HCT116 (cell line): ENCODE results near the gene SCFD1. TPM values are rescaled to one million over a fixed set of nuclear protein-coding genes. Genes with fewer than 3 reads are reported as not detected.

Experiments
- ATAC-seq: fragments of 200-7000 bp; cut with Tn5 transposase; 2 replicates; pipeline ENCODE4 v1.9.1; 2020; ENCODE audit warnings: mild to moderate bottlenecking, moderate library complexity
- BruUV-seq: library from RNA; stranded (reverse); fragments of 400-500 nt; replicated peaks from 2 replicates; lab custom pipeline; 2021; lab: Mats Ljungman, UMichigan
- CTCF ChIA-PET: fragments of 300-600 bp; sonication (Branson Sonifier 250); formaldehyde crosslinking; loops from one replicate; lab custom pipeline; 2021; ENCODE audit warnings: antibody characterized with exemption; lab: Charles Lee
- POLR2A ChIA-PET: fragments of 300-600, 350-600 bp; sonication (Branson Sonifier 250); formaldehyde crosslinking; loops from one replicate; lab custom pipeline; 2021; ENCODE audit warnings: antibody characterized with exemption; lab: Charles Lee
- RAD21 ChIA-PET, 2 experiments: fragments of 300-600 bp; sonication (Branson Sonifier 250); formaldehyde crosslinking; loops; one replicate each; lab custom pipeline; 2023; ENCODE audit warnings: low total read pairs in 2 of 2; ENCODE audit not compliant: uncharacterized antibody in 2 of 2, unreplicated experiment in 2 of 2, low non-redundant PET in 1 of 2; lab: Charles Lee
- DNase-seq: peaks from one replicate; pipeline ENCODE4 v3.0.0-alpha.2; 2010; ENCODE audit warnings: low read depth, low spot score
- H2AFZ ChIP-seq: fragments of 200-600 bp; shearing (Covaris generic), sonication (generic); 2 replicates; pipeline ENCODE4 v1.6.1; 2017; ENCODE audit warnings: low read depth, mixed run types, mixed read lengths, antibody characterized with exemption, low read length; ENCODE audit not compliant: poor library complexity, severe bottlenecking
- H3K27ac ChIP-seq: 2 replicates; pipeline ENCODE4 v1.5.1; 2012; ENCODE audit warnings: low read depth, low read length
- H3K27me3 ChIP-seq: fragments of 200-600 bp; sonication (generic); 2 replicates; pipeline ENCODE4 v1.6.1; 2016; ENCODE audit warnings: mixed run types, low read length, mixed read lengths; ENCODE audit not compliant: insufficient read depth
- H3K36me3 ChIP-seq, 2 experiments: fragments of 200-500 bp in 1 of 2; fragments of 200-600 bp in 1 of 2; sonication (Bioruptor generic) in 1 of 2; sonication (generic) in 1 of 2; 2 replicates each; pipeline versions ENCODE4 v1.5.1 to v1.6.1; 2014 to 2016; ENCODE audit warnings: low read length in 2 of 2, inconsistent platforms in 1 of 2, mixed read lengths in 1 of 2, mixed run types in 1 of 2; ENCODE audit not compliant: insufficient read depth in 2 of 2, control insufficient read depth in 1 of 2
- H3K4me1 ChIP-seq, 2 experiments: fragments of 200-600 bp in 1 of 2; sonication (generic) in 1 of 2; 2 replicates each; pipeline versions ENCODE4 v1.5.1 to v1.6.1; 2012 to 2017; ENCODE audit warnings: low read length in 2 of 2, inconsistent platforms in 1 of 2, mild to moderate bottlenecking in 1 of 2, mixed read lengths in 1 of 2, mixed run types in 1 of 2, moderate library complexity in 1 of 2; ENCODE audit not compliant: insufficient read depth in 2 of 2, control insufficient read depth in 1 of 2
- H3K4me2 ChIP-seq: fragments of 200-600 bp; sonication (generic); 2 replicates; pipeline ENCODE4 v1.6.1; 2017; ENCODE audit warnings: mixed run types, low read length, mixed read lengths
- H3K4me3 ChIP-seq, 2 experiments: fragments of 200-600 bp in 1 of 2; sonication (generic) in 1 of 2; replicated peaks in 1 of 2; 2 replicates each; pipeline ENCODE4 v1.5.1; 2011 to 2016; ENCODE audit warnings: low read length in 2 of 2, control low read depth in 1 of 2, low read depth in 1 of 2, mild to moderate bottlenecking in 1 of 2, mixed read lengths in 1 of 2, mixed run types in 1 of 2
- H3K79me2 ChIP-seq: fragments of 200-600 bp; sonication (generic); 2 replicates; pipeline ENCODE4 v1.6.1; 2017; ENCODE audit warnings: mild to moderate bottlenecking, mixed run types, low read length, moderate library complexity, mixed read lengths; ENCODE audit not compliant: insufficient read depth
- H3K9ac ChIP-seq: fragments of 200-600 bp; sonication (generic); 2 replicates; pipeline ENCODE4 v1.6.1; 2016; ENCODE audit warnings: low read length, mixed read lengths
- H3K9me2 ChIP-seq: fragments of 200-600 bp; sonication (generic), shearing (Covaris generic); 2 replicates; pipeline ENCODE4 v1.6.1; 2017; ENCODE audit warnings: mixed run types, mild to moderate bottlenecking, moderate library complexity; ENCODE audit not compliant: insufficient read depth
- H3K9me3 ChIP-seq, 2 experiments: fragments of 200-500 bp in 1 of 2; fragments of 200-600 bp in 1 of 2; sonication (Bioruptor generic) in 1 of 2; sonication (generic) in 1 of 2; 2 replicates each; pipeline ENCODE4 v1.6.1; 2014 to 2017; ENCODE audit warnings: low read length in 2 of 2, mixed read lengths in 2 of 2, inconsistent platforms in 1 of 2, low read depth in 1 of 2, mild to moderate bottlenecking in 1 of 2, mixed run types in 1 of 2, moderate library complexity in 1 of 2; ENCODE audit not compliant: control insufficient read depth in 1 of 2, insufficient read depth in 1 of 2
- H4K20me1 ChIP-seq: fragments of 200-600 bp; sonication (generic), shearing (Covaris generic); 2 replicates; pipeline ENCODE4 v1.6.1; 2017; ENCODE audit warnings: mixed run types, mild to moderate bottlenecking, moderate library complexity; ENCODE audit not compliant: insufficient read depth
- CBX3 ChIP-seq: IDR thresholded peaks from 2 replicates; pipeline ENCODE4 v1.6.1; 2012; ENCODE audit warnings: low read depth
- EGR1 ChIP-seq: IDR thresholded peaks from 2 replicates; pipeline ENCODE4 v1.6.1; 2012; ENCODE audit warnings: low read depth
- ELF1 ChIP-seq: IDR thresholded peaks from 2 replicates; pipeline ENCODE4 v1.6.1; 2012; ENCODE audit warnings: low read depth, borderline replicate concordance
- EZH2phosphoT487 ChIP-seq: fragments of 200-600 bp; IDR thresholded peaks from 2 replicates; pipeline ENCODE4 v1.6.1; 2018; ENCODE audit warnings: antibody characterized with exemption, borderline replicate concordance
- POLR2A ChIP-seq: IDR thresholded peaks from 2 replicates; pipeline ENCODE4 v1.7.0; 2011; ENCODE audit warnings: borderline replicate concordance; ENCODE audit not compliant: insufficient read depth, insufficient read length; ENCODE audit errors: extremely low read depth
- RAD21 ChIP-seq: IDR thresholded peaks from 2 replicates; pipeline ENCODE4 v1.6.1; 2012; ENCODE audit warnings: low read depth, mild to moderate bottlenecking
- SIN3A ChIP-seq: IDR thresholded peaks from 2 replicates; pipeline ENCODE4 v1.6.1; 2012; ENCODE audit warnings: low read depth
- SP1 ChIP-seq: IDR thresholded peaks from 2 replicates; pipeline ENCODE4 v1.6.1; 2012; ENCODE audit warnings: low read depth
- SRF ChIP-seq: IDR thresholded peaks from 2 replicates; pipeline ENCODE4 v1.6.1; 2012; ENCODE audit warnings: low read depth
- TCF7L2 ChIP-seq: IDR thresholded peaks from 2 replicates; pipeline ENCODE4 v1.7.0; 2011; ENCODE audit warnings: borderline replicate concordance, inconsistent platforms; ENCODE audit not compliant: insufficient read depth, insufficient read length; ENCODE audit errors: extremely low read depth
- intact Hi-C: fragments of 100-400 bp; cut with micrococcal nuclease; formaldehyde crosslinking; loops from 2 replicates; pipeline ENCODE4 v1.10.0; 2022
- total RNA-seq: library from RNA; stranded (reverse); gene quantifications from one replicate; pipeline ENCODE4 v1.2.1, GENCODE V29; 2021; ENCODE audit not compliant: unreplicated experiment
- TF ChIP-seq, protein P1 (sequence below): IDR thresholded peaks from 2 replicates; pipeline ENCODE4 v1.6.1; 2012; ENCODE audit warnings: low read depth
- TF ChIP-seq, protein P2 (sequence below), 3 experiments: fragments of 200-600 bp in 1 of 3; sonication (generic) in 1 of 3; IDR thresholded peaks in 2 of 3; conservative IDR thresholded peaks in 1 of 3; 2 replicates each; pipeline ENCODE4 v1.5.1; 2012 to 2017; ENCODE audit warnings: low read depth in 2 of 3, low read length in 2 of 3, antibody characterized with exemption in 1 of 3, borderline replicate concordance in 1 of 3, control low read depth in 1 of 3, mild to moderate bottlenecking in 1 of 3, mixed read lengths in 1 of 3, mixed run types in 1 of 3, moderate library complexity in 1 of 3; ENCODE audit not compliant: insufficient read depth in 1 of 3
- TF ChIP-seq, protein P3 (sequence below): IDR thresholded peaks from 2 replicates; pipeline ENCODE4 v1.6.1; 2011; ENCODE audit warnings: mild to moderate bottlenecking, low read length, moderate library complexity; ENCODE audit not compliant: insufficient replicate concordance; ENCODE audit errors: extremely low read depth

The SCFD1 gene
- total RNA-seq, 1 experiment from 2014 or later: 71.1 TPM

DNA sequence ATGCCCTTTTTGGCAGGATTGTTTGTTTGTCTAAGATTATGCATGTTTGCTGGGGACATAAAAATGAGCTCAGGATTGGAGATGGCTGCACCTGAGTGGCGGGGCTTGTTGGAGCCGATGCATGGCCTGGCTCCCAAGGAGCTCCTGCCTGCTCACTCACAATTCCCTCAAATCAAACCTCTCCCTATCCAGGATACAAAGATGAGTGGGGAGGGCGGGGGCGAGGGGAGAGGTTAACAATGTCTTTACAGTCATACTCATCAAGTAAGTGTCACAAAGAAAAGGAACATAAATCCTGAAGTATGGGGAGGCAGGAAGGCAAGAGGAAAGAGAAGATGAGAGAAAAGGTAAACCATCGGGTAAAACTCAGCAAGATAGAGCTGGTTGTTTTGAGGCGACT, 148.3 kb downstream of the SCFD1 start:
- ChIA-PET POLR2A (no interaction called here), CTCF (no interaction called here), RAD21 (no interaction called here)
- H3K4me2 ChIP-seq: no peak overlapping the region
- BruUV-seq: no TSS peak
- ATAC-seq (no peak), DNase-seq (no peak)
- no peaks in the 10 kb centered on the region for H3K36me3 ChIP-seq
- H3K4me1 ChIP-seq: no peaks in the 10 kb centered on the region
- no peaks in the 10 kb centered on the region for H3K9me2 ChIP-seq
- TF ChIP-seq, protein P1, sequence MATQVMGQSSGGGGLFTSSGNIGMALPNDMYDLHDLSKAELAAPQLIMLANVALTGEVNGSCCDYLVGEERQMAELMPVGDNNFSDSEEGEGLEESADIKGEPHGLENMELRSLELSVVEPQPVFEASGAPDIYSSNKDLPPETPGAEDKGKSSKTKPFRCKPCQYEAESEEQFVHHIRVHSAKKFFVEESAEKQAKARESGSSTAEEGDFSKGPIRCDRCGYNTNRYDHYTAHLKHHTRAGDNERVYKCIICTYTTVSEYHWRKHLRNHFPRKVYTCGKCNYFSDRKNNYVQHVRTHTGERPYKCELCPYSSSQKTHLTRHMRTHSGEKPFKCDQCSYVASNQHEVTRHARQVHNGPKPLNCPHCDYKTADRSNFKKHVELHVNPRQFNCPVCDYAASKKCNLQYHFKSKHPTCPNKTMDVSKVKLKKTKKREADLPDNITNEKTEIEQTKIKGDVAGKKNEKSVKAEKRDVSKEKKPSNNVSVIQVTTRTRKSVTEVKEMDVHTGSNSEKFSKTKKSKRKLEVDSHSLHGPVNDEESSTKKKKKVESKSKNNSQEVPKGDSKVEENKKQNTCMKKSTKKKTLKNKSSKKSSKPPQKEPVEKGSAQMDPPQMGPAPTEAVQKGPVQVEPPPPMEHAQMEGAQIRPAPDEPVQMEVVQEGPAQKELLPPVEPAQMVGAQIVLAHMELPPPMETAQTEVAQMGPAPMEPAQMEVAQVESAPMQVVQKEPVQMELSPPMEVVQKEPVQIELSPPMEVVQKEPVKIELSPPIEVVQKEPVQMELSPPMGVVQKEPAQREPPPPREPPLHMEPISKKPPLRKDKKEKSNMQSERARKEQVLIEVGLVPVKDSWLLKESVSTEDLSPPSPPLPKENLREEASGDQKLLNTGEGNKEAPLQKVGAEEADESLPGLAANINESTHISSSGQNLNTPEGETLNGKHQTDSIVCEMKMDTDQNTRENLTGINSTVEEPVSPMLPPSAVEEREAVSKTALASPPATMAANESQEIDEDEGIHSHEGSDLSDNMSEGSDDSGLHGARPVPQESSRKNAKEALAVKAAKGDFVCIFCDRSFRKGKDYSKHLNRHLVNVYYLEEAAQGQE: no peak
- TF ChIP-seq SRF: no peak
- no peak for TF ChIP-seq CBX3
- TF ChIP-seq EZH2phosphoT487: no peak
- TF ChIP-seq, protein P2, sequence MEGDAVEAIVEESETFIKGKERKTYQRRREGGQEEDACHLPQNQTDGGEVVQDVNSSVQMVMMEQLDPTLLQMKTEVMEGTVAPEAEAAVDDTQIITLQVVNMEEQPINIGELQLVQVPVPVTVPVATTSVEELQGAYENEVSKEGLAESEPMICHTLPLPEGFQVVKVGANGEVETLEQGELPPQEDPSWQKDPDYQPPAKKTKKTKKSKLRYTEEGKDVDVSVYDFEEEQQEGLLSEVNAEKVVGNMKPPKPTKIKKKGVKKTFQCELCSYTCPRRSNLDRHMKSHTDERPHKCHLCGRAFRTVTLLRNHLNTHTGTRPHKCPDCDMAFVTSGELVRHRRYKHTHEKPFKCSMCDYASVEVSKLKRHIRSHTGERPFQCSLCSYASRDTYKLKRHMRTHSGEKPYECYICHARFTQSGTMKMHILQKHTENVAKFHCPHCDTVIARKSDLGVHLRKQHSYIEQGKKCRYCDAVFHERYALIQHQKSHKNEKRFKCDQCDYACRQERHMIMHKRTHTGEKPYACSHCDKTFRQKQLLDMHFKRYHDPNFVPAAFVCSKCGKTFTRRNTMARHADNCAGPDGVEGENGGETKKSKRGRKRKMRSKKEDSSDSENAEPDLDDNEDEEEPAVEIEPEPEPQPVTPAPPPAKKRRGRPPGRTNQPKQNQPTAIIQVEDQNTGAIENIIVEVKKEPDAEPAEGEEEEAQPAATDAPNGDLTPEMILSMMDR (IDR thresholded peaks at IDR 0.05 in 2 of 3, conservative IDR thresholded peaks at IDR 0.05 in 1 of 3; ENCODE audit: borderline replicate concordance in 1 of 3, insufficient read depth in 1 of 3, low read depth in 2 of 3, low read length in 2 of 3): no peak
- no peak for TF ChIP-seq SIN3A
- TF ChIP-seq POLR2A: no peak
- TF ChIP-seq SP1: no peak
- TF ChIP-seq TCF7L2: no peak
- no peak for TF ChIP-seq ELF1
- TF ChIP-seq EGR1: no peak
- TF ChIP-seq, protein P3, sequence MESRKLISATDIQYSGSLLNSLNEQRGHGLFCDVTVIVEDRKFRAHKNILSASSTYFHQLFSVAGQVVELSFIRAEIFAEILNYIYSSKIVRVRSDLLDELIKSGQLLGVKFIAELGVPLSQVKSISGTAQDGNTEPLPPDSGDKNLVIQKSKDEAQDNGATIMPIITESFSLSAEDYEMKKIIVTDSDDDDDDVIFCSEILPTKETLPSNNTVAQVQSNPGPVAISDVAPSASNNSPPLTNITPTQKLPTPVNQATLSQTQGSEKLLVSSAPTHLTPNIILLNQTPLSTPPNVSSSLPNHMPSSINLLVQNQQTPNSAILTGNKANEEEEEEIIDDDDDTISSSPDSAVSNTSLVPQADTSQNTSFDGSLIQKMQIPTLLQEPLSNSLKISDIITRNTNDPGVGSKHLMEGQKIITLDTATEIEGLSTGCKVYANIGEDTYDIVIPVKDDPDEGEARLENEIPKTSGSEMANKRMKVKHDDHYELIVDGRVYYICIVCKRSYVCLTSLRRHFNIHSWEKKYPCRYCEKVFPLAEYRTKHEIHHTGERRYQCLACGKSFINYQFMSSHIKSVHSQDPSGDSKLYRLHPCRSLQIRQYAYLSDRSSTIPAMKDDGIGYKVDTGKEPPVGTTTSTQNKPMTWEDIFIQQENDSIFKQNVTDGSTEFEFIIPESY: no peak
- TF ChIP-seq RAD21: no peak
- H3K9me3 ChIP-seq: no peaks in the 10 kb centered on the region
- no peak overlapping the region for H3K4me3 ChIP-seq
- no peaks in the 10 kb centered on the region for H3K27me3 ChIP-seq
- intact Hi-C loops: no loop called here
- H3K9ac ChIP-seq: no peak overlapping the region
- H2AFZ ChIP-seq: no peak overlapping the region
- H3K79me2 ChIP-seq: no peaks in the 10 kb centered on the region
- no peaks in the 10 kb centered on the region for H4K20me1 ChIP-seq
- no peak overlapping the region for H3K27ac ChIP-seq
